ENCODE results near the gene GTPBP4. TPM values are rescaled to one million over a fixed set of nuclear protein-coding genes. Genes with fewer than 3 reads are reported as not detected.
A peak's percentile ranks its signal among the peaks of the same experiment; 100 is the strongest.

GTPBP4 gene
- total RNA-seq, 1 donor from 2014 or later = 46.2 TPM

- no peak for TF ChIP-seq CTCF (IDR thresholded peaks at IDR 0.05; ENCODE audit: unreplicated experiment)
- peak overlapping the region; percentile 96 for H3K27ac Mint-ChIP-seq (ENCODE audit: unreplicated experiment)
- H3K4me3 Mint-ChIP-seq (ENCODE audit: unreplicated experiment) = peak overlapping the region; percentile 99
- H3K4me1 Mint-ChIP-seq (ENCODE audit: unreplicated experiment) = peaks cover 16% of the 10 kb centered on the region
- no peaks in the 10 kb centered on the region for H3K9me3 Mint-ChIP-seq (ENCODE audit: unreplicated experiment)
- peaks cover 4% of the 10 kb centered on the region for H3K36me3 Mint-ChIP-seq (ENCODE audit: low read depth, unreplicated experiment)
- DNase-seq (ENCODE audit: low spot score) = no peak
- H3K27me3 Mint-ChIP-seq (ENCODE audit: unreplicated experiment) = peaks cover 8% of the 10 kb centered on the region
Measured at GRCh38 chr10:988667-989545, 672 bp downstream of the GTPBP4 start.

GRCh38 chr10:990808-991207 is 2.6 kb downstream of the GTPBP4 start:
- H3K4me1 Mint-ChIP-seq (ENCODE audit: unreplicated experiment) = peaks cover 16% of the 10 kb centered on the region
- H3K9me3 Mint-ChIP-seq (ENCODE audit: unreplicated experiment) = no peaks in the 10 kb centered on the region
- TF ChIP-seq CTCF (IDR thresholded peaks at IDR 0.05; ENCODE audit: unreplicated experiment) = no peak
- H3K27me3 Mint-ChIP-seq (ENCODE audit: unreplicated experiment) = peaks cover 8% of the 10 kb centered on the region
- peaks cover 22% of the 10 kb centered on the region for H3K36me3 Mint-ChIP-seq (ENCODE audit: low read depth, unreplicated experiment)
- H3K27ac Mint-ChIP-seq (ENCODE audit: unreplicated experiment) = peak overlapping the region; percentile 7
- no peak for DNase-seq (ENCODE audit: low spot score)
- H3K4me3 Mint-ChIP-seq (ENCODE audit: unreplicated experiment) = no peak overlapping the region

GRCh38 chr10:992467-992866 is 4.2 kb downstream of the GTPBP4 start:
- no peak overlapping the region for H3K4me3 Mint-ChIP-seq (ENCODE audit: unreplicated experiment)
- no peak for DNase-seq (ENCODE audit: low spot score)
- peaks cover 8% of the 10 kb centered on the region for H3K27me3 Mint-ChIP-seq (ENCODE audit: unreplicated experiment)
- no peaks in the 10 kb centered on the region for H3K9me3 Mint-ChIP-seq (ENCODE audit: unreplicated experiment)
- peaks cover 30% of the 10 kb centered on the region for H3K36me3 Mint-ChIP-seq (ENCODE audit: low read depth, unreplicated experiment)
- H3K4me1 Mint-ChIP-seq (ENCODE audit: unreplicated experiment) = peaks cover 13% of the 10 kb centered on the region
- TF ChIP-seq CTCF (IDR thresholded peaks at IDR 0.05; ENCODE audit: unreplicated experiment) = no peak
- no peak overlapping the region for H3K27ac Mint-ChIP-seq (ENCODE audit: unreplicated experiment)

- Mint-ChIP-seq H3K36me3 (ENCODE audit: low read depth, unreplicated experiment) (peaks cover 34% of the 10 kb centered on the region), H3K27me3 (ENCODE audit: unreplicated experiment) (peaks cover 7% of the 10 kb centered on the region), H3K9me3 (ENCODE audit: unreplicated experiment) (no peaks in the 10 kb centered on the region), H3K4me3 (ENCODE audit: unreplicated experiment) (no peak overlapping the region), H3K4me1 (ENCODE audit: unreplicated experiment) (peaks cover 13% of the 10 kb centered on the region), H3K27ac (ENCODE audit: unreplicated experiment) (no peak overlapping the region)
- no peak for DNase-seq (ENCODE audit: low spot score)
- TF ChIP-seq CTCF (IDR thresholded peaks at IDR 0.05; ENCODE audit: unreplicated experiment) = no peak
Measured at GRCh38 chr10:992871-993270, 4.6 kb downstream of the GTPBP4 start.

Data from endothelial cell (in vitro differentiated cells).